Kidney (tissue), 14 donors: Measurements from ENCODE around the gene TFEC. TPM values are rescaled to one million over a fixed set of nuclear protein-coding genes. Genes with fewer than 3 reads are reported as not detected.

Source experiments
- DNase-seq, 5 donors: peaks; one replicate each; pipeline ENCODE4 v3.0.0-alpha.2; 2013 to 2020
- FAIRE-seq: peaks from 2 replicates; lab custom pipeline; 2012; peaks lifted over from hg19 to GRCh38; lab: Jason Lieb, UNC
- H3K27ac ChIP-seq, 2 donors: one replicate each; pipeline ENCODE4 v1.7.0; 2013; ENCODE audit warnings: low read depth in 2 of 2, low read length in 2 of 2, inconsistent platforms in 1 of 2
- H3K27me3 ChIP-seq: one replicate; pipeline ENCODE4 v1.7.1; 2013; ENCODE audit warnings: low read length, inconsistent platforms; ENCODE audit not compliant: control insufficient read depth, insufficient read depth
- H3K36me3 ChIP-seq, 3 donors: one replicate each; pipeline versions ENCODE4 v1.7.0 to v1.7.1; 2013; ENCODE audit warnings: low read length in 3 of 3, control low read depth in 1 of 3, inconsistent platforms in 1 of 3; ENCODE audit not compliant: insufficient read depth in 3 of 3, control insufficient read depth in 2 of 3
- H3K4me1 ChIP-seq, 3 donors: one replicate each; pipeline versions ENCODE4 v1.7.0 to v1.7.1; 2013; ENCODE audit warnings: low read length in 3 of 3, inconsistent platforms in 1 of 3, low read depth in 1 of 3; ENCODE audit not compliant: control insufficient read depth in 2 of 3, insufficient read depth in 2 of 3
- H3K4me3 ChIP-seq, 3 donors: one replicate each; pipeline versions ENCODE4 v1.7.0 to v1.8.1; 2013; ENCODE audit warnings: low read length in 3 of 3, control low read depth in 1 of 3, inconsistent platforms in 1 of 3
- H3K9ac ChIP-seq, 3 donors: one replicate each; pipeline versions ENCODE4 v1.7.0 to v1.7.1; 2013; ENCODE audit warnings: low read length in 3 of 3, control low read depth in 1 of 3, inconsistent platforms in 1 of 3
- H3K9me3 ChIP-seq, 3 donors: one replicate each; pipeline versions ENCODE4 v1.7.0 to v1.7.1; 2013; ENCODE audit warnings: low read length in 3 of 3, control low read depth in 1 of 3, inconsistent platforms in 1 of 3; ENCODE audit not compliant: control insufficient read depth in 2 of 3, insufficient read depth in 1 of 3
- CTCF ChIP-seq: IDR thresholded peaks from 3 replicates; pipeline ENCODE4 v1.5.1; 2012; ENCODE audit warnings: mild to moderate bottlenecking, moderate library complexity, borderline replicate concordance; ENCODE audit not compliant: insufficient read depth; ENCODE audit errors: extremely low read depth
- intact Hi-C: fragments of 100-400 bp; cut with DNase I; formaldehyde crosslinking; loops from one replicate; pipeline ENCODE4 v1.11.1; 2022
- polyA plus RNA-seq: library from polyadenylated mRNA; stranded (reverse); fragments of 350-450 nt; fragmentation: Illumina TruSeq; extraction: RNeasy Lipid Tissue Mini Kit (QIAGEN cat#74804); gene quantifications from one replicate; pipeline ENCODE4 v1.2.3, GENCODE V29; 2014; ENCODE audit warnings: low read depth, low replicate concordance; ENCODE audit not compliant: insufficient read depth
- total RNA-seq: library from RNA; stranded (reverse); fragmentation: NEBNext Ultra II Directional; extraction: Animal tissue kit (Norgen Biotek cat#: 25700); gene quantifications from one replicate; pipeline ENCODE4 v1.2.1, GENCODE V29; 2021
- donor health status: control.
- donor health status: control.
- donor health status: control.
- donor health status: control.
- donor health status: control.
- donor health status: DM: yes; HTN: yes; CAD: no.
- donor health status: Normal renal cell carcinoma (clear cell type).

TFEC gene
- total and polyA plus RNA-seq, 2 donors from 2014 or later, result 10.0 to 14.4 TPM

GRCh38 chr7:115965236-115965635 is 65.3 kb downstream of the TFEC start:
- Histone ChIP-seq H3K36me3 (no peaks in the 10 kb centered on the region), H3K9me3 (no peaks in the 10 kb centered on the region), H3K27me3 (no peaks in the 10 kb centered on the region), H3K27ac (no peak overlapping the region), H3K4me1 (no peaks in the 10 kb centered on the region), H3K4me3 (peak overlapping the region in 1 of 3 donors; percentile 57), H3K9ac (peak overlapping the region in 1 of 3 donors; percentile 20)
- no peak for TF ChIP-seq CTCF
- intact Hi-C loops, result no loop called here
- no peak for FAIRE-seq
- DNase-seq, result no peak

- intact Hi-C loops, result no loop called here
- no peaks in the 10 kb centered on the region for H3K36me3 ChIP-seq
- TF ChIP-seq CTCF, result no peak
- peak overlapping the region in 1 of 3 donors; percentile 57 for H3K4me3 ChIP-seq
- no peaks in the 10 kb centered on the region for H3K4me1 ChIP-seq
- DNase-seq (no peak), FAIRE-seq (no peak)
- no peak overlapping the region for H3K9ac ChIP-seq
- no peaks in the 10 kb centered on the region for H3K27me3 ChIP-seq
- H3K9me3 ChIP-seq, result no peaks in the 10 kb centered on the region
- H3K27ac ChIP-seq, result no peak overlapping the region
These were observed 65.8 kb downstream of the TFEC start for GRCh38 chr7:115964799-115965198.

- DNase-seq (no peak), FAIRE-seq (no peak)
- Histone ChIP-seq H3K36me3 (no peaks in the 10 kb centered on the region), H3K4me3 (no peak overlapping the region), H3K9ac (no peak overlapping the region), H3K27ac (no peak overlapping the region), H3K9me3 (no peaks in the 10 kb centered on the region), H3K27me3 (no peaks in the 10 kb centered on the region), H3K4me1 (no peaks in the 10 kb centered on the region)
- intact Hi-C loops, result no loop called here
- TF ChIP-seq CTCF, result no peak
These were observed 68.2 kb downstream of the TFEC start for GRCh38 chr7:115962340-115962739.
